OCI-LY1 (cell line): ENCODE measurements around the gene ADA.
"Not testable (repeated sequence)": the region's sequence is repeated elsewhere in the genome, so short reads cannot be mapped to it uniquely, and the experiment has no call there.

Source experiments
- H2AFZ ChIP-seq: fragments of 200-600 bp; sonication (generic), shearing (Covaris generic); 2 replicates; pipeline ENCODE4 v1.6.0; 2014; ENCODE audit warnings: antibody characterized with exemption, mild to moderate bottlenecking, low read length
- H3F3A ChIP-seq: fragments of 200-600 bp; sonication (generic), shearing (Covaris generic); 2 replicates; pipeline ENCODE4 v1.6.0; 2014; ENCODE audit warnings: mild to moderate bottlenecking, antibody characterized with exemption, low read length, moderate library complexity; ENCODE audit not compliant: insufficient read depth
- H3K27ac ChIP-seq: fragments of 200-600 bp; sonication (generic); 2 replicates; pipeline ENCODE4 v1.5.1; 2014; ENCODE audit warnings: low read length, mixed run types, mild to moderate bottlenecking, low read depth; ENCODE audit not compliant: poor library complexity, severe bottlenecking
- H3K27me3 ChIP-seq: fragments of 200-600 bp; sonication (generic); 2 replicates; pipeline ENCODE4 v1.6.0; 2014; ENCODE audit warnings: antibody characterized with exemption, mild to moderate bottlenecking, low read length, moderate library complexity; ENCODE audit not compliant: insufficient read depth
- H3K36me3 ChIP-seq: fragments of 200-600 bp; sonication (generic); 2 replicates; pipeline ENCODE4 v1.6.1; 2014; ENCODE audit warnings: mild to moderate bottlenecking, antibody characterized with exemption, low read length, moderate library complexity, mixed read lengths; ENCODE audit not compliant: insufficient read depth
- H3K4me1 ChIP-seq: fragments of 200-600 bp; sonication (generic); 2 replicates; pipeline ENCODE4 v1.5.1; 2014; ENCODE audit warnings: mild to moderate bottlenecking, low read length, moderate library complexity; ENCODE audit not compliant: insufficient read depth, severe bottlenecking
- H3K4me2 ChIP-seq: fragments of 200-600 bp; sonication (generic), shearing (Covaris generic); 2 replicates; pipeline ENCODE4 v1.6.1; 2014; ENCODE audit warnings: low read length
- H3K4me3 ChIP-seq: fragments of 200-600 bp; sonication (generic); 2 replicates; pipeline ENCODE4 v1.5.1; 2014; ENCODE audit warnings: low read length, low read depth, mild to moderate bottlenecking, mixed read lengths; ENCODE audit not compliant: poor library complexity, severe bottlenecking
- H3K79me2 ChIP-seq: fragments of 200-600 bp; shearing (Covaris generic); 2 replicates; pipeline ENCODE4 v1.6.1; 2016; ENCODE audit warnings: mixed run types, low read length, mixed read lengths; ENCODE audit not compliant: insufficient read depth
- H3K9ac ChIP-seq: fragments of 200-600 bp; sonication (generic), shearing (Covaris generic); 2 replicates; pipeline ENCODE4 v1.6.1; 2014; ENCODE audit warnings: mild to moderate bottlenecking, low read length, mixed read lengths
- H3K9me2 ChIP-seq: fragments of 200-600 bp; sonication (generic), shearing (Covaris generic); 2 replicates; pipeline ENCODE4 v1.6.1; 2014; ENCODE audit warnings: low read depth, mild to moderate bottlenecking, low read length, mixed read lengths
- H3K9me3 ChIP-seq: fragments of 200-600 bp; shearing (Covaris generic); 2 replicates; pipeline ENCODE4 v1.6.1; 2014; ENCODE audit warnings: low read length, mixed read lengths
- H4K20me1 ChIP-seq: fragments of 200-600 bp; sonication (generic), shearing (Covaris generic); 2 replicates; pipeline ENCODE4 v1.6.0; 2016; ENCODE audit warnings: mild to moderate bottlenecking, low read length; ENCODE audit not compliant: insufficient read depth
- EZH2 ChIP-seq: fragments of 200-600 bp; sonication (generic), shearing (Covaris generic); IDR thresholded peaks from 2 replicates; pipeline ENCODE4 v1.8.0; 2017; ENCODE audit warnings: borderline replicate concordance, mixed run types, mild to moderate bottlenecking, antibody characterized with exemption, low read length, moderate library complexity, mixed read lengths
- TF ChIP-seq, protein P1 (sequence below): fragments of 200-600 bp; sonication (generic), shearing (Covaris generic); IDR thresholded peaks from 2 replicates; pipeline ENCODE4 v1.5.1; 2017; ENCODE audit warnings: mild to moderate bottlenecking, antibody characterized with exemption, low read length, moderate library complexity, mixed read lengths

The ADA gene

GRCh38 chr20:44658810-44659209 lies 7.3 kb upstream of the ADA start:
- no peaks in the 10 kb centered on the region for H3K9me3 ChIP-seq
- no peak overlapping the region for H3K4me2 ChIP-seq
- no peaks in the 10 kb centered on the region for H3K79me2 ChIP-seq
- TF ChIP-seq, protein P1, sequence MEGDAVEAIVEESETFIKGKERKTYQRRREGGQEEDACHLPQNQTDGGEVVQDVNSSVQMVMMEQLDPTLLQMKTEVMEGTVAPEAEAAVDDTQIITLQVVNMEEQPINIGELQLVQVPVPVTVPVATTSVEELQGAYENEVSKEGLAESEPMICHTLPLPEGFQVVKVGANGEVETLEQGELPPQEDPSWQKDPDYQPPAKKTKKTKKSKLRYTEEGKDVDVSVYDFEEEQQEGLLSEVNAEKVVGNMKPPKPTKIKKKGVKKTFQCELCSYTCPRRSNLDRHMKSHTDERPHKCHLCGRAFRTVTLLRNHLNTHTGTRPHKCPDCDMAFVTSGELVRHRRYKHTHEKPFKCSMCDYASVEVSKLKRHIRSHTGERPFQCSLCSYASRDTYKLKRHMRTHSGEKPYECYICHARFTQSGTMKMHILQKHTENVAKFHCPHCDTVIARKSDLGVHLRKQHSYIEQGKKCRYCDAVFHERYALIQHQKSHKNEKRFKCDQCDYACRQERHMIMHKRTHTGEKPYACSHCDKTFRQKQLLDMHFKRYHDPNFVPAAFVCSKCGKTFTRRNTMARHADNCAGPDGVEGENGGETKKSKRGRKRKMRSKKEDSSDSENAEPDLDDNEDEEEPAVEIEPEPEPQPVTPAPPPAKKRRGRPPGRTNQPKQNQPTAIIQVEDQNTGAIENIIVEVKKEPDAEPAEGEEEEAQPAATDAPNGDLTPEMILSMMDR, result no peak
- TF ChIP-seq EZH2, result no peak
- no peak overlapping the region for H3K4me3 ChIP-seq
- no peaks in the 10 kb centered on the region for H3K36me3 ChIP-seq
- H3K9me2 ChIP-seq, result no peaks in the 10 kb centered on the region
- H3F3A ChIP-seq, result no peaks in the 10 kb centered on the region
- no peaks in the 10 kb centered on the region for H4K20me1 ChIP-seq
- no peak overlapping the region for H3K27ac ChIP-seq
- no peaks in the 10 kb centered on the region for H3K4me1 ChIP-seq
- H3K27me3 ChIP-seq, result peaks cover 11% of the 10 kb centered on the region; the same call in 1 of the 2 replicates
- no peak overlapping the region for H2AFZ ChIP-seq
- no peak overlapping the region for H3K9ac ChIP-seq

GRCh38 chr20:44657875-44658274 lies 6.4 kb upstream of the ADA start:
- Histone ChIP-seq H3K27me3 (peaks cover 16% of the 10 kb centered on the region; the same call in 1 of the 2 replicates), H3K9ac (no peak overlapping the region), H3K79me2 (no peaks in the 10 kb centered on the region), H2AFZ (no peak overlapping the region), H3K4me1 (no peaks in the 10 kb centered on the region), H3K9me2 (no peaks in the 10 kb centered on the region), H3K27ac (no peak overlapping the region), H3K4me3 (no peak overlapping the region), H3K4me2 (no peak overlapping the region), H4K20me1 (no peaks in the 10 kb centered on the region), H3K36me3 (no peaks in the 10 kb centered on the region; the same call in 1 of the 2 replicates), H3K9me3 (no peaks in the 10 kb centered on the region), H3F3A (no peaks in the 10 kb centered on the region)
- no peak for TF ChIP-seq EZH2
- TF ChIP-seq, protein P1, result no peak

DNA sequence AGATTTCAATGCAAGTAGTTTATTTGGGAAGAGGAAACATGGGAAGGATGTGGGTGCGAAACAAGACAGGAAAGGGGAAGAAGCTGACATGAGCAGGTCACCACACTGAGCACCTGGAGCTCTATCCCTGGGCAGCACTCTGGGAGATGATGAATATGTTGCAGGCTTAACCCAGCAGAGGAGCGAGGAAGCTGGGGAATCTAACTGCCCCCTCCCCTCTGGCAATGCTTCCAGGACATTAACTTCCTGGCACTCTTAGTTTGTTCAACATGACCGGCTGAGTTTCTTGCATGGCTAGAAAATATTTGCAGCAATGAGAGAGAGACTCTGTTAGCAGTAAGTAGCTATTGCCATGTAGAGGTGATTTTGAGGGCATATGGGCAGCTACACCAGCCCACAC lies 4.9 kb upstream of the ADA start:
- Histone ChIP-seq H3K4me3 (no peak overlapping the region), H3K27ac (no peak overlapping the region), H2AFZ (no peak overlapping the region), H3K9me2 (no peaks in the 10 kb centered on the region), H4K20me1 (no peaks in the 10 kb centered on the region), H3K79me2 (no peaks in the 10 kb centered on the region), H3K4me1 (peaks cover 8% of the 10 kb centered on the region), H3K4me2 (no peak overlapping the region), H3F3A (no peaks in the 10 kb centered on the region), H3K27me3 (peaks cover 16% of the 10 kb centered on the region; the same call in 1 of the 2 replicates), H3K36me3 (no peaks in the 10 kb centered on the region; the same call in 1 of the 2 replicates), H3K9me3 (no peaks in the 10 kb centered on the region), H3K9ac (no peak overlapping the region)
- TF ChIP-seq, protein P1, result no peak
- TF ChIP-seq EZH2, result no peak

- H3K4me3 ChIP-seq, H3K36me3 ChIP-seq: not testable (repeated sequence)
Observed at GRCh38 chr20:44654210-44654609, 2.7 kb upstream of the ADA start.

More at GRCh38 chr20:44654210-44654609, 2.7 kb upstream of the ADA start:
- not testable (repeated sequence) for H2AFZ ChIP-seq, H3K27ac ChIP-seq, H3K79me2 ChIP-seq, H3K9me2 ChIP-seq, H4K20me1 ChIP-seq, H3K9ac ChIP-seq, H3K4me2 ChIP-seq, H3K9me3 ChIP-seq, H3F3A ChIP-seq
- Histone ChIP-seq H3K27me3 (peaks cover 16% of the 10 kb centered on the region; the same call in 1 of the 2 replicates), H3K4me1 (peaks cover 30% of the 10 kb centered on the region)
